ENCODE results near the gene ENDOD1. TPM values are rescaled to one million over a fixed set of nuclear protein-coding genes. Genes with fewer than 3 reads are reported as not detected.

ENDOD1 gene
- total RNA-seq, 1 experiment from 2014 or later: 8.1 TPM

DNA sequence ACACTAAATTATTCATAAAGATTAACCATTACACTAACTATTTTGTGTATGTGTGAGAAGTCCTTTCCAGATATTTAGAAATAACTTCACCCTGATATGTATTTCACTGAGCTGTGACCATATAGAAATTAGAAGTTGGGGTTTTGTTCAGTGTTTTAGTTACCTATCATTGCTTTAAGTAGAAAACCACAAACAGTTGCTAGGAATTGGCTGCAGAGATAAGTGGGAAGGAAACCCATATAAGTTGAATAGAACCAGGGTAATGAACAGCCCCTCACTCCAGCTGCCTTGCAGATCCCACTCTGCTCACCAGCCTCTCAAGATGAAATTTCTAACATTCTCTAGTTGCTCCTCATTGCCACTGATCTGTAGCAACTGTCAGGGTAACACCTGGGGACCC is 12.7 kb upstream of the ENDOD1 start:
- H3K79me2 ChIP-seq (ENCODE audit: low read depth): no peaks in the 10 kb centered on the region
- intact Hi-C loops (cut with micrococcal nuclease; ENCODE audit: unreplicated experiment): no loop called here
- TF ChIP-seq EZH2 (IDR thresholded peaks at IDR 0.05; ENCODE audit: low read depth): no peak
- TF ChIP-seq, protein P1, sequence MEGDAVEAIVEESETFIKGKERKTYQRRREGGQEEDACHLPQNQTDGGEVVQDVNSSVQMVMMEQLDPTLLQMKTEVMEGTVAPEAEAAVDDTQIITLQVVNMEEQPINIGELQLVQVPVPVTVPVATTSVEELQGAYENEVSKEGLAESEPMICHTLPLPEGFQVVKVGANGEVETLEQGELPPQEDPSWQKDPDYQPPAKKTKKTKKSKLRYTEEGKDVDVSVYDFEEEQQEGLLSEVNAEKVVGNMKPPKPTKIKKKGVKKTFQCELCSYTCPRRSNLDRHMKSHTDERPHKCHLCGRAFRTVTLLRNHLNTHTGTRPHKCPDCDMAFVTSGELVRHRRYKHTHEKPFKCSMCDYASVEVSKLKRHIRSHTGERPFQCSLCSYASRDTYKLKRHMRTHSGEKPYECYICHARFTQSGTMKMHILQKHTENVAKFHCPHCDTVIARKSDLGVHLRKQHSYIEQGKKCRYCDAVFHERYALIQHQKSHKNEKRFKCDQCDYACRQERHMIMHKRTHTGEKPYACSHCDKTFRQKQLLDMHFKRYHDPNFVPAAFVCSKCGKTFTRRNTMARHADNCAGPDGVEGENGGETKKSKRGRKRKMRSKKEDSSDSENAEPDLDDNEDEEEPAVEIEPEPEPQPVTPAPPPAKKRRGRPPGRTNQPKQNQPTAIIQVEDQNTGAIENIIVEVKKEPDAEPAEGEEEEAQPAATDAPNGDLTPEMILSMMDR (conservative IDR thresholded peaks at IDR 0.05): no peak
- H3K27me3 ChIP-seq (ENCODE audit: insufficient read depth, low read depth): no peaks in the 10 kb centered on the region
- peak overlapping the region; percentile 76 for H3K27ac ChIP-seq
- no TSS peak for BruUV-seq (replicated peaks)
- peak overlapping the region; percentile 62 for H3K4me2 ChIP-seq
- peaks cover 12% of the 10 kb centered on the region for H3F3A ChIP-seq (ENCODE audit: insufficient read depth, low read depth)
- ChIA-PET CTCF (no interaction called here), POLR2A (ENCODE audit: unreplicated experiment) (no interaction called here)
- no peaks in the 10 kb centered on the region for H4K20me1 ChIP-seq (ENCODE audit: insufficient read depth)
- H3K9me3 ChIP-seq (ENCODE audit: insufficient read depth, low read depth): no peaks in the 10 kb centered on the region
- H3K4me3 ChIP-seq: no peak overlapping the region
- no peaks in the 10 kb centered on the region for H3K36me3 ChIP-seq (ENCODE audit: low read depth)
- no peak overlapping the region for H2AFZ ChIP-seq
- peaks cover 5% of the 10 kb centered on the region; the same call in 1 of the 2 replicates for H3K9me2 ChIP-seq (ENCODE audit: insufficient read depth)
- no peak for DNase-seq
- H3K4me1 ChIP-seq (replicated peaks; ENCODE audit: insufficient read depth): peaks cover 52% of the 10 kb centered on the region

DNA sequence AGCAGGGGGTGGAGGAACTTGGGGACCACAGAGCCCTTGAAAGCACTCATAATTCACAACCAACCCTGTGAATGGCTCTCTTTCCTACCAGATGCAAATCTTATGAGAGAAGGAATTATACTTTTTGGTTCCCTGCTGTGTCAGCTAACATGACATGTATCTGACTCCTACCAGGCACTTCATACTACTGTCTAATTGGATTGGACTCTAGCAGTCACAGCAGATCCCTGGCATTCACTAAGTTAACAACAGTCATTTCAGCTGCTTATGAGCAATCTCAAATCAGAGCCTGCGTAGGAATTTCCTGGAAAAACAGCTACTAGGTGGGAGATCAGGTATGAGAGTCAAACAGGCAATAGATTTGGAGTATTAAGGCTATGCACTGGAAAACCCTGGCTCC is 11.1 kb upstream of the ENDOD1 start:
- H3K27ac ChIP-seq: no peak overlapping the region
- no peaks in the 10 kb centered on the region for H3K27me3 ChIP-seq (ENCODE audit: insufficient read depth, low read depth)
- H2AFZ ChIP-seq: no peak overlapping the region
- POLR2A ChIA-PET (ENCODE audit: unreplicated experiment): no interaction called here
- peak in 1 of 2 experiments; percentile 69 for DNase-seq
- CTCF ChIA-PET: no interaction called here
- H3K9me3 ChIP-seq (ENCODE audit: insufficient read depth, low read depth): no peaks in the 10 kb centered on the region
- no peak overlapping the region for H3K4me2 ChIP-seq
- H3K4me3 ChIP-seq: no peak overlapping the region
- TF ChIP-seq, protein P1 (conservative IDR thresholded peaks at IDR 0.05): no peak
- no peak for TF ChIP-seq EZH2 (IDR thresholded peaks at IDR 0.05; ENCODE audit: low read depth)
- no TSS peak for BruUV-seq (replicated peaks)
- no peaks in the 10 kb centered on the region for H3K79me2 ChIP-seq (ENCODE audit: low read depth)
- H3K36me3 ChIP-seq (ENCODE audit: low read depth): no peaks in the 10 kb centered on the region
- intact Hi-C loops (cut with micrococcal nuclease; ENCODE audit: unreplicated experiment): no loop called here
- H3F3A ChIP-seq (ENCODE audit: insufficient read depth, low read depth): peaks cover 12% of the 10 kb centered on the region
- peaks cover 5% of the 10 kb centered on the region; the same call in 1 of the 2 replicates for H3K9me2 ChIP-seq (ENCODE audit: insufficient read depth)
- H4K20me1 ChIP-seq (ENCODE audit: insufficient read depth): no peaks in the 10 kb centered on the region
- peaks cover 40% of the 10 kb centered on the region for H3K4me1 ChIP-seq (replicated peaks; ENCODE audit: insufficient read depth)

DNA sequence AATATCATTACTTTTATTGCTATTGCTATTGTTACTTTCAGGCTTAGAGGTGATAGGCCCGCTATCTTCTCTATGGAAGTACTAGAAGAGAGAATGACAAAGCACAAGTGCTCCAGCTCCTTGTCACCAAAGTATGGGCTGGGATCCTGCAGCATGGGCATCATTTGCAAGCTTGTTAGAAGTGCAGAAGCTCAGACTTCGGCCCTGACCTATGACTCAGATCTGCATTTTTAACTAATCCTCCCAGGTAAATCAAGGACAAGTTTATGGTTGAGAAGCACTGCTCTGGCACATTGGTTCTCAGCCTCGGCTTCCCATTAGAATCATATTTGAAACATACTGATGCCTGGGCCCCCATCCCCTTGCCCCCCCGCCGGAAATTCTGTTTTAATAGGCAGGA is 8.6 kb upstream of the ENDOD1 start:
- no peak overlapping the region for H2AFZ ChIP-seq
- no TSS peak for BruUV-seq (replicated peaks)
- no peaks in the 10 kb centered on the region for H3K79me2 ChIP-seq (ENCODE audit: low read depth)
- no peak overlapping the region for H3K27ac ChIP-seq
- H3F3A ChIP-seq (ENCODE audit: insufficient read depth, low read depth): peaks cover 4% of the 10 kb centered on the region
- no peak overlapping the region for H3K4me3 ChIP-seq
- intact Hi-C loops (cut with micrococcal nuclease; ENCODE audit: unreplicated experiment): no loop called here
- TF ChIP-seq EZH2 (IDR thresholded peaks at IDR 0.05; ENCODE audit: low read depth): no peak
- DNase-seq: no peak
- no peaks in the 10 kb centered on the region for H3K27me3 ChIP-seq (ENCODE audit: insufficient read depth, low read depth)
- no peaks in the 10 kb centered on the region for H3K36me3 ChIP-seq (ENCODE audit: low read depth)
- peaks cover 2% of the 10 kb centered on the region; the same call in 1 of the 2 replicates for H3K9me2 ChIP-seq (ENCODE audit: insufficient read depth)
- H4K20me1 ChIP-seq (ENCODE audit: insufficient read depth): no peaks in the 10 kb centered on the region
- CTCF ChIA-PET: no interaction called here
- peaks cover 31% of the 10 kb centered on the region for H3K4me1 ChIP-seq (replicated peaks; ENCODE audit: insufficient read depth)
- no peaks in the 10 kb centered on the region for H3K9me3 ChIP-seq (ENCODE audit: insufficient read depth, low read depth)
- no peak overlapping the region for H3K4me2 ChIP-seq
- POLR2A ChIA-PET (ENCODE audit: unreplicated experiment): no interaction called here

DNA sequence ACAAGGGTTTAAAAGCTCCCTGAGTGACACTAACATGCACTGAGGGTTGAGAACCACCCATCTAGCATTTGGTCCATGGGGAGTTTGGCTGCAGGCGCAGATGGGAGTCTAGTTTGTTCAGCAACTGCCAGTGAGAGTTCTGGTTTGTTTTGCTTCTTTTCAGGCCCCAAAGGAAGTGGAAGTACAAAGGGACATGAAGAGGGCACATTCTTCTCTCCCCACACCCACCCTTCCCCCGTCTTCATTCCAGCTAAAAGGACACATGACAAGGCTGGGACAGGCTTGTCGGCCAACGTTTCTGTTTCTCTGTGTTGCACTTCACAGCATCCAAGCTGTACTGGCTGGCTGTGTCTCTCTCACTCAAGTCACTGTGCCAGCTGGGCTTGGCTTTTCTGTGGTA is 8.2 kb upstream of the ENDOD1 start:
- no peaks in the 10 kb centered on the region for H3K9me2 ChIP-seq (ENCODE audit: insufficient read depth)
- no peak overlapping the region for H3K27ac ChIP-seq
- H3K4me2 ChIP-seq: no peak overlapping the region
- DNase-seq: no peak
- no peaks in the 10 kb centered on the region for H4K20me1 ChIP-seq (ENCODE audit: insufficient read depth)
- CTCF ChIA-PET: no interaction called here
- H2AFZ ChIP-seq: no peak overlapping the region
- intact Hi-C loops (cut with micrococcal nuclease; ENCODE audit: unreplicated experiment): no loop called here
- H3K4me3 ChIP-seq: no peak overlapping the region
- no TSS peak for BruUV-seq (replicated peaks)
- no peak for TF ChIP-seq EZH2 (IDR thresholded peaks at IDR 0.05; ENCODE audit: low read depth)
- TF ChIP-seq, protein P1 (conservative IDR thresholded peaks at IDR 0.05): no peak
- peaks cover 27% of the 10 kb centered on the region for H3K4me1 ChIP-seq (replicated peaks; ENCODE audit: insufficient read depth)
- H3K79me2 ChIP-seq (ENCODE audit: low read depth): no peaks in the 10 kb centered on the region
- POLR2A ChIA-PET (ENCODE audit: unreplicated experiment): no interaction called here
- H3K9me3 ChIP-seq (ENCODE audit: insufficient read depth, low read depth): no peaks in the 10 kb centered on the region
- no peaks in the 10 kb centered on the region for H3K27me3 ChIP-seq (ENCODE audit: insufficient read depth, low read depth)
- no peaks in the 10 kb centered on the region for H3K36me3 ChIP-seq (ENCODE audit: low read depth)
- peaks cover under 1% of the 10 kb centered on the region; the same call in 1 of the 2 replicates for H3F3A ChIP-seq (ENCODE audit: insufficient read depth, low read depth)

Data from PC-9 (cell line).